Skeletal muscle tissue (tissue), 4 donors: ENCODE measurements around the gene FAM3A. TPM values are rescaled to one million over a fixed set of nuclear protein-coding genes. Genes with fewer than 3 reads are reported as not detected.

Experiments
- H3K27ac ChIP-seq: one replicate; pipeline ENCODE4 v1.7.0; 2013; ENCODE audit warnings: mild to moderate bottlenecking, low read depth, low read length, inconsistent platforms
- H3K27me3 ChIP-seq, 3 donors: one replicate each; pipeline ENCODE4 v1.7.0; 2013; ENCODE audit warnings: low read length in 3 of 3; ENCODE audit not compliant: control insufficient read depth in 3 of 3, insufficient read depth in 3 of 3
- H3K36me3 ChIP-seq, 3 donors: one replicate each; pipeline ENCODE4 v1.7.0; 2013; ENCODE audit warnings: low read length in 3 of 3; ENCODE audit not compliant: control insufficient read depth in 3 of 3, insufficient read depth in 3 of 3
- H3K4me1 ChIP-seq, 3 donors: one replicate each; pipeline ENCODE4 v1.7.0; 2013; ENCODE audit warnings: low read length in 3 of 3, mild to moderate bottlenecking in 3 of 3; ENCODE audit not compliant: control insufficient read depth in 3 of 3, insufficient read depth in 3 of 3
- H3K4me3 ChIP-seq, 3 donors: one replicate each; pipeline ENCODE4 v1.7.0; 2013; ENCODE audit warnings: low read length in 3 of 3
- H3K9ac ChIP-seq, 3 donors: one replicate each; pipeline ENCODE4 v1.7.0; 2013; ENCODE audit warnings: low read length in 3 of 3, mild to moderate bottlenecking in 3 of 3, moderate library complexity in 2 of 3, low read depth in 1 of 3
- H3K9me3 ChIP-seq, 3 donors: one replicate each; pipeline ENCODE4 v1.7.0; 2013; ENCODE audit warnings: low read length in 3 of 3; ENCODE audit not compliant: control insufficient read depth in 3 of 3
- total RNA-seq: library from RNA; depleted of rRNA; stranded (reverse); fragments of >200 nt; gene quantifications from one replicate; pipeline ENCODE4 v1.2.3, GENCODE V29; 2014
- donor health status: Osteomylitis.

FAM3A gene
- total RNA-seq, 1 donor from 2014 or later = 15.7 TPM

DNA sequence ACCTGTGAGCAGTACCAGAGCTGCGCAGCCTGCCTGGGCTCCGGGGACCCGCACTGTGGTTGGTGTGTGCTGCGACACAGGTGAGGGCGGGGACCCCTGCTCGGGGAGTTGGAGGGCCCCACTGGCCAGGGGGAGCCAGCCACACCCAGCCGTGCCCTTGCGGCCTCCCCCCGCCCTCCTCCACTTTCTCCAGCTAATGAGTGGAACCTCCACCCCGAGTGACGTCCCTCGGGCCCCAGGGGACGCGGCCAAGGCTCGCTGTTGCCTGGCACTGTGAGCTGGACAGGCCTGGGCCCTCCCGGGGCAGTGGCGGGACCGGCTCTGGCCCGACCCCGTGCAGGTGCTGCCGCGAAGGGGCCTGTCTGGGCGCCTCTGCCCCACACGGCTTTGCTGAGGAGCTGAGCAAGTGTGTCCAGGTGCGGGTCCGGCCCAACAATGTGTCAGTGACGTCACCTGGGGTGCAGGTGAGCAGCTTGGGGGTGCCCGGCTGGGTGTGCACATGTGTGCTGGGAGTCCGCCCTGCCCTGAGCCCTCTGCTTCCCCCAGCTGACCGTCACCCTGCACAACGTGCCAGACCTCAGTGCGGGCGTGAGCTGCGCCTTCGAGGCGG, 52.3 kb downstream of the FAM3A start:
- H3K27ac ChIP-seq = no peak overlapping the region

DNA sequence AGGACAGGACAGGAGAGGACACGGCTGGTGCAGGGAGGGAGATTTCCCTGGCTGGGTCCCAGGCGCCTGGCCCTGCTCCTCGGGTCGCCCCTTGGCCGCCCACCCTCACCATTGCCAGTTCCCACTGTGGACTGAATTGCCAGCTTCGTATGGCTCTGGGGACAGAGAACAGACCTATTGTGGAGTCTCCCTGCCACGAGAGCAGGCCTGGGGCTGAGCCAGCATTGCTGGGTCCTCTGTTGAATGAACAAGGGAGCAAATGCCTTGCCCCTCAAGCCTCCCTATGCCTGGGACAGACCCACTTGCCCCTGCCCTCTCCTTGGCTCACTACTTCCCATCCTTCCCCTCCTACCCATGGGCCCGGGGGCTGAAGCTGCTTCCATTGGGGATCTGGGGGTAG, 53.6 kb downstream of the FAM3A start:
- H3K27me3 ChIP-seq = no peaks in the 10 kb centered on the region
- no peak overlapping the region for H3K9ac ChIP-seq
- H3K36me3 ChIP-seq = peaks cover 0 to 3% (median 0%) of the 10 kb centered on the region in 3 donors
- peaks cover 0 to 8% (median 2%) of the 10 kb centered on the region in 3 donors for H3K4me1 ChIP-seq
- no peak overlapping the region for H3K27ac ChIP-seq
- no peak overlapping the region for H3K4me3 ChIP-seq
- no peaks in the 10 kb centered on the region for H3K9me3 ChIP-seq

More for the DNA sequence above, 52.3 kb downstream of the FAM3A start:
- Histone ChIP-seq H3K36me3 (peaks cover 0 to 4% (median 3%) of the 10 kb centered on the region in 3 donors), H3K4me3 (no peak overlapping the region), H3K9me3 (no peaks in the 10 kb centered on the region), H3K4me1 (peaks cover 0 to 8% (median 2%) of the 10 kb centered on the region in 3 donors), H3K27me3 (no peaks in the 10 kb centered on the region), H3K9ac (no peak overlapping the region)

DNA sequence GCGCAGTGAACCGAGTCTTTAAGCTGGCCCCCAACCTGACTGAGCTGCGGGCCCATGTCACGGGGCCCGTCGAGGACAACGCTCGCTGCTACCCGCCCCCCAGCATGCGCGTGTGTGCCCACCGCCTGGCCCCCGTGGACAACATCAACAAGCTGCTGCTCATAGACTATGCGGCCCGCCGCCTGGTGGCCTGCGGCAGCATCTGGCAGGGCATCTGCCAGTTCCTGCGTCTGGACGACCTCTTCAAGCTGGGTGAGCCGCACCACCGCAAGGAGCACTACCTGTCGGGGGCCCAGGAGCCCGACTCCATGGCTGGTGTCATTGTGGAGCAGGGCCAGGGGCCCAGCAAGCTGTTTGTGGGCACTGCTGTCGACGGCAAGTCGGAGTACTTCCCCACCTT, 55.7 kb downstream of the FAM3A start:
- Histone ChIP-seq H3K27me3 (no peaks in the 10 kb centered on the region), H3K36me3 (no peaks in the 10 kb centered on the region), H3K4me1 (peaks cover 0 to 8% (median 2%) of the 10 kb centered on the region in 3 donors), H3K27ac (no peak overlapping the region), H3K4me3 (no peak overlapping the region), H3K9ac (no peak overlapping the region), H3K9me3 (no peaks in the 10 kb centered on the region)

DNA sequence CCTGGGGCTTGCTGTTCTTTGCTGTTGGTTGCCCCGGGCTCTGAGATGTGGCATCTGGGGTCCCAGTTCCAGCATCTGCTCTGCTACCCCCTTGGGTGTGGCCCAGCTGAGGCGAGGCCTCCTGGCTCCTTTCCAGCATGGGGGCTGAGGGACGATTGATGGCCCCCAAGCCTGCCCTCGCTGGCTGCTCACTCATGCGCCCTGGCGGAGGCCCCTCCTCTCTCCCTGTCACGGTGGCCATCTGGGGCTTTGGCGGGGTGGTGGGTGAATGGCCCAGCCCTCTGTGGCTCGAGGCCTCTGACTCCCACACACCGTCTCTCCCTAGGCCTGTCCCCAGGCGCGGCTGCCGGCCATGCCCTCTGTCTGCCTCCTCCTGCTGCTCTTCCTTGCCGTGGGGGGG, 56.2 kb downstream of the FAM3A start:
- Histone ChIP-seq H3K9ac (peak overlapping the region in 1 of 3 donors; percentile 16), H3K4me1 (peaks cover 0 to 8% (median 2%) of the 10 kb centered on the region in 3 donors), H3K4me3 (peak overlapping the region in 1 of 3 donors; percentile 13), H3K9me3 (no peaks in the 10 kb centered on the region), H3K27me3 (no peaks in the 10 kb centered on the region), H3K27ac (no peak overlapping the region), H3K36me3 (no peaks in the 10 kb centered on the region)

DNA sequence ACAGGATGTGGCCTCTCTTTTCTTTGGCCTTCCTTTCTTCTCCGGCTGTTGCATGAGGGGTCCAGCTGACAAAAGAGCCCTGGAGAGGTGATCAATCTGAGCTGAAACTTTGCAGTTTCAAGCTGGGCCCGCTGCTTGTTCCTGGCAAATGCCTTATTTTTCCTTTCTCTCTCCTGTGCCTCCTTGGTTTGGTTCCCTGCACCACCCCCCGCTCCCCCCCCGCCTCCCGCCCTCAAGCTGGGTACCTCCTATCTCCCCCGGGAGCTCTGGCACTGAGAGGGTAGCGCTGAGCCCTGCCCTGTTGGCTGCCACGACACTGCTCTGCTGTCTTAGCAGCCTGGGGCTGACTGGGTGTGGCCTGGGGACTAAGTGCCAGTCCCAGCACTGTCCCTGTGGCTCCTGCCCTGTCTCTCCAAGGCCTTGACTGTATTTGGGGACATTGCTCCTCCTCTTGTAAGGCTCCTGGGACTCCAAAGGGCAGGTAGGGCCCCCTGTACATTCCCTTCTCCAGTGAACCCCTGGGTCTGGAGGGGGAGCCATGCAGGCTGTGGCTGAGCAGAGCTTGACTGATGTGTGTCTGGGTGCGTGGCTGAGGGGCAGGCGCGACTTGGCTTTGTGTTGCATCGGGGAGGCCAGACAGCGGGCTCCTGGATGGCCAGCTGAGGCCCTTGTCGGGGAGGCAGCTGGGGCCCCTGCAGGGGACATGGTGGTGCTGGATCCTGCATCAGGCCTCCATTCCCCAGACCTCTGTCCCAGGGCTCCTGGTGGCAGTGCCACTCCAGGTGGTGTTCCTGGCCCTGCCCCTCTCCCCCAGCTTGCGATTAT, 56.9 kb downstream of the FAM3A start:
- peak overlapping the region; percentile 48 to 67 (median 65) for H3K4me3 ChIP-seq
- H3K36me3 ChIP-seq = no peaks in the 10 kb centered on the region
- H3K4me1 ChIP-seq = peaks cover 0 to 8% (median 2%) of the 10 kb centered on the region in 3 donors
- no peak overlapping the region for H3K27ac ChIP-seq
- H3K9me3 ChIP-seq = no peaks in the 10 kb centered on the region
- no peaks in the 10 kb centered on the region for H3K27me3 ChIP-seq
- peak overlapping the region; percentile 10 to 68 (median 38) for H3K9ac ChIP-seq

DNA sequence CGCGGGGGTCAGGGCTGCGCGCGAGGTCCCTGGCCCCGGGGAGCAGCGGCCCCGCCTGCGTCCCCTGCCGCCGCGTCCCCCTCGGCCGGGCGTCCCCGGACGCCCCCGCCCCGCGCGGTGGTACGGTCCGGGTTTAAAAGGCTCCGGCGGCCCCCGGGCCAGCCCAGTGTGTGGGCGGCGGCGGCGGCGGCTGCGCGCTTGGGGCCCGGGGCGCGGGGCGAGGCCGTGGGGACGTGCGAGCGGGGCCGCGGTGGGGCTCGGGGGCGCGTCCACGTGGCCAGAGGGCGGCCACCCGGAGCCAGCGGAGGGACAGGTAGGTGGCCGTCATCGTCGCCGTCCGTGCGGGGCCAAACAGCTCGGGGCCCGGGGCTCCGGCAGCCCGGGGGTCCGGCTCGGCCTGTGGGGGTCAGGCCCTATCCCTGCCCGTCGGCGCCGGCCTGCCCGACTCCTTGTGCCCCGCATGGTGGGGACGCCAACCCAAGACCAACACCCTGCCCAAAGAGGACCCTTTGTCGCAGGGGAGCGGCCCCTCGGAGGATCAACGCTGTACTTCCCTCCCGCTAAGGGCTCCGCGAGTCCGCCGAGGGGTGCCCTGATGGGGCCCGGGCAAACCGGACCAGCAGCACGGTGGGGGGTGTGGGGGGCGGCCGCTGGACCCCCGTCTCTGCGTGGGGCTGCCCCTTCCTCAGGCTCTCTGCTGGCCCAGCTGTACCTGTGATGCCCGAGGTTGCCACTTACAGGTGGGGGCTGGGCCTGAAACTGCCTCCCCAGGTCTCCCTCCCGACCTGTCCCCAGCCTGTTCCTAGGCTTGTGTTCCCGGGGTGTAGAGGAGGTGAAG, 57.7 kb downstream of the FAM3A start, which contains the start of gene PLXNA3:
Gene PLXNA3, plus strand, starts transcription at position 166 of the 838 bp plus-strand sequence. CDS start 1,903 bp downstream, outside the sequence.
- Histone ChIP-seq H3K27me3 (no peaks in the 10 kb centered on the region), H3K9ac (peak within 1 kb of the TSS in 2 of 3 donors; percentile 38 to 68), H3K4me1 (peaks cover 0 to 8% (median 2%) of the 10 kb centered on the region in 3 donors), H3K9me3 (no peaks in the 10 kb centered on the region), H3K36me3 (no peaks in the 10 kb centered on the region), H3K4me3 (peak within 1 kb of the TSS; percentile 48 to 67 (median 65)), H3K27ac (no peak within 1 kb of the TSS)

DNA sequence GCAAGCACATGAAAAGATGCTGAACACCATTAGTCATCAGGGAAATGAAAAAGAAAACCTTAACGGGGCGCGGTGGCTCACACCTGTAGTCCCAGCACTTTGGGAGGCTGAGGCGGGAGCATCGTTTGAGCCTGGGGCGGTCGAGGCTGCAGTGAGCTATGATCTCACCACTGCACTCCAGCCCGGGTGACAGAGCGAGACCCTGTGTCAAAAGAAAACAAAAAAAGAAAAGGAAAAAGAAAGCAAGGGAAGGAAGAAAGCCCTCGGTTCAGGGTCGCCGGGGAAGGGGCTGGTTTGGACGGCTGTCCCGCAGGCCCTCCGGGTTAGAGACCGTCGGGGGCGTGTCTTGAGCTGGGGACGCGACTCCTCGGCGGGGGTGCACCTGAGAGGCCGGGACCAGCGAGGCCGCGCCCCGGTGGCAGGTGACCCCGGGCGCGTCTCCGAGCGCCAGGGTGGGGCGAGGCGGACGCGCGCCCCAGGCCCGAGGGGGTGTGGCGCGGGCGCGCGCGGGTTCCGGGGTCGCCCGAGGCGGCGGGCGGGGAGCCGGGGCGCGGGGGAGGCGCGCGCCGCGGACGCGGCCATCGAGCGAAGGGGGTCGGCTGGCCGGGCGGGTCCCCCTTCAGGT, 58.4 kb downstream of the FAM3A start:
- H3K9ac ChIP-seq = peak overlapping the region in 1 of 3 donors; percentile 62
- H3K36me3 ChIP-seq = peaks cover 0 to 3% (median 1%) of the 10 kb centered on the region in 3 donors
- peak overlapping the region; percentile 38 to 56 (median 43) for H3K4me3 ChIP-seq
- no peak overlapping the region for H3K27ac ChIP-seq
- H3K9me3 ChIP-seq = no peaks in the 10 kb centered on the region
- H3K4me1 ChIP-seq = peaks cover 0 to 8% (median 2%) of the 10 kb centered on the region in 3 donors
- no peaks in the 10 kb centered on the region for H3K27me3 ChIP-seq
